Uterus (tissue), 4 donors: ENCODE measurements around the gene LDAH. TPM values are rescaled to one million over a fixed set of nuclear protein-coding genes. Genes with fewer than 3 reads are reported as not detected.

Experiments used
- DNase-seq, 2 donors: peaks; one replicate each; pipeline ENCODE4 v3.0.0-alpha.2; 2019 to 2020
- H3K27ac ChIP-seq, 2 donors: fragments of 200-600 bp; sonication (generic); 1 replicate in 1 of 2; 2 replicates in 1 of 2; pipeline ENCODE4 v1.5.1; 2016 to 2018
- H3K27me3 ChIP-seq, 2 donors: fragments of 200-600 bp; sonication (generic); one replicate each; pipeline ENCODE4 v1.5.1; 2018 to 2019; ENCODE audit warnings: control low read depth in 1 of 2
- H3K36me3 ChIP-seq, 2 donors: fragments of 200-600 bp; sonication (generic); one replicate each; pipeline ENCODE4 v1.5.1; 2019; ENCODE audit warnings: control low read depth in 1 of 2
- H3K4me1 ChIP-seq, 2 donors: fragments of 200-600 bp; sonication (generic); one replicate each; pipeline ENCODE4 v1.5.1; 2018 to 2019; ENCODE audit warnings: control low read depth in 1 of 2
- H3K4me3 ChIP-seq, 2 donors: fragments of 200-600 bp; sonication (generic); 1 replicate in 1 of 2; 2 replicates in 1 of 2; pipeline ENCODE4 v1.5.1; 2018 to 2019; ENCODE audit warnings: mild to moderate bottlenecking in 1 of 2
- H3K9me3 ChIP-seq, 2 donors: fragments of 200-600 bp; sonication (generic); one replicate each; pipeline ENCODE4 v1.5.1; 2019; ENCODE audit warnings: control low read depth in 1 of 2
- POLR2A ChIP-seq, 2 donors: fragments of 450-650 bp; IDR thresholded peaks; one replicate each; pipeline ENCODE4 v1.6.1; 2016; ENCODE audit warnings: antibody characterized with exemption in 2 of 2, mild to moderate bottlenecking in 1 of 2, moderate library complexity in 1 of 2
- intact Hi-C: fragments of 100-400 bp; cut with DNase I; formaldehyde crosslinking; loops from one replicate; pipeline ENCODE4 v1.15.1; 2023; ENCODE audit warnings: low total_unique reads
- total RNA-seq, 4 donors: library from RNA; depleted of rRNA in 3 of 4; stranded (reverse); fragments of >200 nt in 3 of 4; gene quantifications; one replicate each; pipeline versions ENCODE4 v1.1.0 to v1.2.4, GENCODE V29; 2014 to 2023
- TF ChIP-seq, protein P1 (sequence below), 4 experiments: fragments of 200-600 bp in 2 of 4; fragments of 450-650 bp in 2 of 4; sonication (generic) in 2 of 4; IDR thresholded peaks; one replicate each; pipeline ENCODE4 v1.5.1; 2016 to 2019; ENCODE audit warnings: antibody characterized with exemption in 4 of 4, mild to moderate bottlenecking in 2 of 4, moderate library complexity in 1 of 4
- donor health status: DM: yes; HTN: yes; CAD: no.

The LDAH gene
- total RNA-seq, 4 donors from 2014 or later = 9.7 to 62.4 (median 19.9) TPM

DNA sequence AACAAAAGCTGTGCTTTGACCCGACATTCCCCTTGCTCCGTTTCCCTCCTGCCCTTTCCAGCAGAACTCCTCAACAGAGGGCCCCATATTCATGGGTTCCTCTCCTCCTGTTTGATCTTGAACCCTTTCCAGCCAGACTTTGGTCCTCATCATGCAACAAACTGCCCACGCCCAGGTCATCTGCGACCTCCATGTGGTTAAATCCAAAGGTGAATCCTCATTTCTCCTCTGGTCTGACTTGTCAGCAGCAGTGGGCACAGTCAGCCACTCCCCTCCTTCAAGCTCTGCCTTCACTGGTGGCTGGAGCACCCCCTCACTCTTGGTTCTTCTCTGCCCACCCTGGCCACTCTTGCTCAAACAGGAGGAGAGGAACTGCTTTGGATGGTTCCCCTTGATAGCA is 174.7 kb downstream of the LDAH start:
- Histone ChIP-seq H3K27ac (no peak overlapping the region), H3K4me3 (no peak overlapping the region), H3K27me3 (no peaks in the 10 kb centered on the region), H3K36me3 (no peaks in the 10 kb centered on the region), H3K9me3 (no peaks in the 10 kb centered on the region), H3K4me1 (peaks cover 0 to 20% of the 10 kb centered on the region in 2 donors)
- intact Hi-C loops = no loop called here
- no peak for DNase-seq
- TF ChIP-seq, protein P1, sequence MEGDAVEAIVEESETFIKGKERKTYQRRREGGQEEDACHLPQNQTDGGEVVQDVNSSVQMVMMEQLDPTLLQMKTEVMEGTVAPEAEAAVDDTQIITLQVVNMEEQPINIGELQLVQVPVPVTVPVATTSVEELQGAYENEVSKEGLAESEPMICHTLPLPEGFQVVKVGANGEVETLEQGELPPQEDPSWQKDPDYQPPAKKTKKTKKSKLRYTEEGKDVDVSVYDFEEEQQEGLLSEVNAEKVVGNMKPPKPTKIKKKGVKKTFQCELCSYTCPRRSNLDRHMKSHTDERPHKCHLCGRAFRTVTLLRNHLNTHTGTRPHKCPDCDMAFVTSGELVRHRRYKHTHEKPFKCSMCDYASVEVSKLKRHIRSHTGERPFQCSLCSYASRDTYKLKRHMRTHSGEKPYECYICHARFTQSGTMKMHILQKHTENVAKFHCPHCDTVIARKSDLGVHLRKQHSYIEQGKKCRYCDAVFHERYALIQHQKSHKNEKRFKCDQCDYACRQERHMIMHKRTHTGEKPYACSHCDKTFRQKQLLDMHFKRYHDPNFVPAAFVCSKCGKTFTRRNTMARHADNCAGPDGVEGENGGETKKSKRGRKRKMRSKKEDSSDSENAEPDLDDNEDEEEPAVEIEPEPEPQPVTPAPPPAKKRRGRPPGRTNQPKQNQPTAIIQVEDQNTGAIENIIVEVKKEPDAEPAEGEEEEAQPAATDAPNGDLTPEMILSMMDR (IDR thresholded peaks at IDR 0.05) = no peak
- no peak for TF ChIP-seq POLR2A (IDR thresholded peaks at IDR 0.05)

DNA sequence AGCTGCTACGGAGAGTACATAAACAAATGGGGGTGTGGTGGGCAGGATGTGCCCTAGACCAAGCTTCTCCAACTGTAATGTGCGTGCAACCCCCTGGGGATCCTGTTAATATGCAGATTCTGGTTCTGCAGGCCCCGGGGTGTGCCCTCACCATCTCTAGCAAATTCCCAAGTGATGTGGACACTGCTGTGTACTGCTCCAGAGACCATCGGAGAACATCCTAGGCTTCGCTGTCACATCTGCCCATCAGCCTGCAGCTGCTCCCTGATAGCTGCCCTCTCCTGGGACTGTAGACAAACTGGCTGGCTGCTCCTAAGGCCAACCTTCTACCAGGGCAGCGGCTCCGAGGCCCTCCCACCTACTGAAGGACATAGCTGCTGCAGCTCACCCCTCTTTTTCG is 175.2 kb downstream of the LDAH start:
- Histone ChIP-seq H3K4me1 (peaks cover 0 to 20% of the 10 kb centered on the region in 2 donors), H3K9me3 (no peaks in the 10 kb centered on the region), H3K36me3 (no peaks in the 10 kb centered on the region), H3K27ac (no peak overlapping the region), H3K4me3 (no peak overlapping the region), H3K27me3 (no peaks in the 10 kb centered on the region)
- DNase-seq = no peak
- intact Hi-C loops = no loop called here
- TF ChIP-seq, protein P1 (IDR thresholded peaks at IDR 0.05) = no peak
- no peak for TF ChIP-seq POLR2A (IDR thresholded peaks at IDR 0.05)

DNA sequence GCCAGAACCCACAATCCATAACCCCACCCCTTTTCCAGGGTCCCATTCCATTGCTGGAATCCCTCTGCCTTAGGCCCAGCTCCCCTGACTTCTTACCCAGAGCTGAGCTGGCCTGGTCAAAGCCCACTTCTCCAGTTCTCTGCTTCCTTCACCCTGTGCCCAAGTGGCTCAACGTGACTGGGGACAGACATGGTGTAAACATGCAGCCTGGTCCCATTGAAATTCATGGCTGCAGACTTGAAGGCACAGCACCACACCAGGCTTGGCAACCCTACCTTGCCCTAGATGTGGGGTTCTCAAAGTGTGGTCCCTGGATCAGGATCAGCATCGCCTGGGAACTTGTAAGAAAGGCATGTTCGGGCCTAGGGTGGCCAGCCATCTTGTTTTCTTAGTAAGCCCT is 175.7 kb downstream of the LDAH start:
- peaks cover 0 to 22% of the 10 kb centered on the region in 2 donors for H3K4me1 ChIP-seq
- H3K27ac ChIP-seq = no peak overlapping the region
- intact Hi-C loops = no loop called here
- no peaks in the 10 kb centered on the region for H3K36me3 ChIP-seq
- no peaks in the 10 kb centered on the region for H3K27me3 ChIP-seq
- no peak for DNase-seq
- H3K4me3 ChIP-seq = no peak overlapping the region
- H3K9me3 ChIP-seq = no peaks in the 10 kb centered on the region
- TF ChIP-seq, protein P1 (IDR thresholded peaks at IDR 0.05) = no peak
- TF ChIP-seq POLR2A (IDR thresholded peaks at IDR 0.05) = no peak

DNA sequence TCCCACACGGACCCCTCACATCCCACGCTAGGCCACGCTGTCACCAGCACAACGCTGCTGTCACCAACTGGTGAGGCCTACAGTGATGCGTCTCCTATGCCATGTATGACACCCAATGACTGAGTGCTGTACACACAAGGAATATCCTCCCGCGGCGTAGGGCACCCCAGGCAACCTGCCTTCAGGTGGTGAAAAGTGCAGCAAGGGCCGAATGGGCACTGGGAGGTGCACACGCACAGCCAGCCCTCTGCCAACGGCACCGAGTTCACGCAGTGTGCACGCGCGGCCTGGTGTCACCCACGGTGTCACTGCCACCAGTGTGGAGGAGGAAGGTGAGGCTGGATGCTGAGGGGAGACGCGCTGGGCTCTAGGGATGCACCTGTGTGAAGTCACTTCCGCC is 176.5 kb downstream of the LDAH start:
- Histone ChIP-seq H3K9me3 (no peaks in the 10 kb centered on the region), H3K27me3 (no peaks in the 10 kb centered on the region), H3K4me3 (no peak overlapping the region), H3K36me3 (no peaks in the 10 kb centered on the region), H3K4me1 (peaks cover 0 to 29% of the 10 kb centered on the region in 2 donors), H3K27ac (no peak overlapping the region)
- no peak for DNase-seq
- intact Hi-C loops = no loop called here
- TF ChIP-seq, protein P1 (IDR thresholded peaks at IDR 0.05) = no peak
- no peak for TF ChIP-seq POLR2A (IDR thresholded peaks at IDR 0.05)

DNA sequence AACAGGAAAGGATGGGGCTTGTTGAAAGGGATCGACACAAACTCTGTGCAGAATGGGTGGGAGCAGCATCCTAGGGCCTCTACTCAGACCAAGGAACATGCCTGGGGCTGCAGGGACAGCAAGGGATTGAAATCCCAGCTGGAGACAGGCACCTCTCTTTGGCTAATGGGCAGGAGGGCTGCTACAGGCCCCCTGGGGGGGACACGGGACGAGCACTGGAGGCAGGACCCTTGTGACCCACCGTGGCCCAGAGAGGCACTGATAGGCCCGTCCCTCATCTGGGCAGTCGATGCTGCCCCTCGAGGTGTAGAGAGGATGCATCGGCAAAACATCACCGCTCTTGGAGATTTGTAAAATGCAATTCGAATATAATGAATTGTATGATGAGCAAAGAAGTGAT is 177.1 kb downstream of the LDAH start:
- Histone ChIP-seq H3K36me3 (no peaks in the 10 kb centered on the region), H3K27ac (no peak overlapping the region), H3K4me3 (no peak overlapping the region), H3K9me3 (no peaks in the 10 kb centered on the region), H3K4me1 (peaks cover 0 to 29% of the 10 kb centered on the region in 2 donors), H3K27me3 (no peaks in the 10 kb centered on the region)
- TF ChIP-seq, protein P1 (IDR thresholded peaks at IDR 0.05) = no peak
- TF ChIP-seq POLR2A (IDR thresholded peaks at IDR 0.05) = no peak
- no peak for DNase-seq
- intact Hi-C loops = no loop called here
